NB4 (cell line): Measurements from ENCODE around the gene TGM3.

Source experiments
- DNase-seq: peaks from one replicate; pipeline ENCODE4 v3.0.0; 2010; ENCODE audit warnings: low read depth
- H3K4me3 ChIP-seq: one replicate; pipeline ENCODE4 v1.5.1; 2011; ENCODE audit warnings: mild to moderate bottlenecking, low read depth, low read length, moderate library complexity
- MYC ChIP-seq: IDR thresholded peaks from 2 replicates; pipeline ENCODE4 v1.6.1; 2011; ENCODE audit warnings: low read depth, low read length
- POLR2A ChIP-seq: IDR thresholded peaks from 2 replicates; pipeline ENCODE4 v1.6.1; 2011; ENCODE audit warnings: mild to moderate bottlenecking; ENCODE audit not compliant: insufficient read length; ENCODE audit errors: extremely low read depth
- TF ChIP-seq, protein P1 (sequence below): IDR thresholded peaks from one replicate; pipeline ENCODE4 v1.5.1; 2012; ENCODE audit warnings: low read depth, low read length
- TF ChIP-seq, protein P2 (sequence below): IDR thresholded peaks from 2 replicates; pipeline ENCODE4 v1.6.1; 2011; ENCODE audit warnings: low read depth, low read length

Gene TGM3

DNA sequence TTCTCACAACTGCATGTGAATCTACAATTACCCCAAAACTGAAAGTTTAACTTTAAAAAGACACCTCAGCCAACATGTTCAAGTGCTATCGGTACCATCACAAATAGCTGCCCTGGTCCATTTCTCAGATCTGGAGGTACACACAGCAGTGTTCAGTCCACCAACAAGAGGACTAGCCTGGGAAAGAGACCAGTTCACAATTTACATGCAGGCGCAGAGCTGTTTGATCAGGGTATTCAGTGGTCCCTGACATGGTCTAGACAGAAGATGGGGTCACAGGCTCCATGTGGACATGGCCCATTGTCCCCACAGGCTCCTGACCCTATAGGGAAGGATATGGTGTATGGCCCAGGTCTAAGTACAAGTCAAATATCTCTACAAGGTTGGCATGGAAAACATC lies 69.3 kb downstream of the TGM3 start:
- TF ChIP-seq POLR2A (no peak), MYC (no peak)
- TF ChIP-seq, protein P1, sequence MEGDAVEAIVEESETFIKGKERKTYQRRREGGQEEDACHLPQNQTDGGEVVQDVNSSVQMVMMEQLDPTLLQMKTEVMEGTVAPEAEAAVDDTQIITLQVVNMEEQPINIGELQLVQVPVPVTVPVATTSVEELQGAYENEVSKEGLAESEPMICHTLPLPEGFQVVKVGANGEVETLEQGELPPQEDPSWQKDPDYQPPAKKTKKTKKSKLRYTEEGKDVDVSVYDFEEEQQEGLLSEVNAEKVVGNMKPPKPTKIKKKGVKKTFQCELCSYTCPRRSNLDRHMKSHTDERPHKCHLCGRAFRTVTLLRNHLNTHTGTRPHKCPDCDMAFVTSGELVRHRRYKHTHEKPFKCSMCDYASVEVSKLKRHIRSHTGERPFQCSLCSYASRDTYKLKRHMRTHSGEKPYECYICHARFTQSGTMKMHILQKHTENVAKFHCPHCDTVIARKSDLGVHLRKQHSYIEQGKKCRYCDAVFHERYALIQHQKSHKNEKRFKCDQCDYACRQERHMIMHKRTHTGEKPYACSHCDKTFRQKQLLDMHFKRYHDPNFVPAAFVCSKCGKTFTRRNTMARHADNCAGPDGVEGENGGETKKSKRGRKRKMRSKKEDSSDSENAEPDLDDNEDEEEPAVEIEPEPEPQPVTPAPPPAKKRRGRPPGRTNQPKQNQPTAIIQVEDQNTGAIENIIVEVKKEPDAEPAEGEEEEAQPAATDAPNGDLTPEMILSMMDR: no peak
- TF ChIP-seq, protein P2, sequence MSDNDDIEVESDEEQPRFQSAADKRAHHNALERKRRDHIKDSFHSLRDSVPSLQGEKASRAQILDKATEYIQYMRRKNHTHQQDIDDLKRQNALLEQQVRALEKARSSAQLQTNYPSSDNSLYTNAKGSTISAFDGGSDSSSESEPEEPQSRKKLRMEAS: no peak
- no peak for DNase-seq
- H3K4me3 ChIP-seq: no peak overlapping the region

DNA sequence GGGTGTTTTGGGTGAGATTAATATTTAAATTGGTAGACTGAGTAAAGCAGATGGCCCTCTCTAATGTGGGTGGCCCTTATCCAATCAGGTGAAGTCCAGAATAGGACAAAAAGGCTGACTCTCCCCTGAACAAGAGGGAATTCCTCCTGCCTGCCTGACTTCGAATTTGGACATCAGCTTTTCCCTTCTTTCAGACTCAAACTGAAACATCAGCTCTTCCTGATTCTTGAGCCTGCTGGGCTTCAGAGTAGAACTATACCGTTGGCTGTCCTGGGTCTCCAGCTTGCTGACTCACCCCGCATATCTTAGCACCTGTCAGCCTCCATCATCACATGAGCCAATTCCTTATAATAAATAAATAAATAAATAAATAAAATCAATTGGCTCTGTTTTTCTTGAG lies 69.9 kb downstream of the TGM3 start:
- no peak for TF ChIP-seq POLR2A
- TF ChIP-seq, protein P2: no peak
- no peak for TF ChIP-seq MYC
- TF ChIP-seq, protein P1: no peak
- H3K4me3 ChIP-seq: no peak overlapping the region
- DNase-seq: no peak

DNA sequence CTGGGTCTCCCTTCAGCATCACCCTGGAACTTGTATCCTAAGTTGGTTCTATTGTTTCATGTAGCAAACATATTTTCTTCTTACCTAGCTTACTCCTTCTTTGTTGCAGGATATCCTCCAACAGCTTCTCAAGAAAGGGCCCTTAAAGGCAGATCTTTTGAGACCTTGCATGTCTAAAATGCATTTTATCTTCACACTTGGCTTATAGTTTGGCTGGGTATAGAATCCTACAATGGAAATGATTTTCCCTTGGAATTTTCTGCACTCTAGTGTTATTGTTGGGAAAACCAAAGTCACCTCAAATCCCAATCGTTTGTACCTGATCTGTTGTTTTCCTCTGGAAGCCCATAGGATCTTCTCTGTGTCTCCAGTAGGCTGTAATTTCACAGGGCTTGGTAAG lies 72.8 kb downstream of the TGM3 start:
- TF ChIP-seq MYC (no peak), POLR2A (no peak)
- TF ChIP-seq, protein P2: no peak
- TF ChIP-seq, protein P1: no peak

GRCh38 chr20:2373098-2373497 lies 77.3 kb downstream of the TGM3 start:
- no peak overlapping the region for H3K4me3 ChIP-seq
- no peak for DNase-seq
- TF ChIP-seq POLR2A: no peak
- no peak for TF ChIP-seq MYC
- TF ChIP-seq, protein P1: no peak
- TF ChIP-seq, protein P2: no peak

More for the DNA sequence above, 72.8 kb downstream of the TGM3 start:
- no peak for DNase-seq
- H3K4me3 ChIP-seq: no peak overlapping the region

DNA sequence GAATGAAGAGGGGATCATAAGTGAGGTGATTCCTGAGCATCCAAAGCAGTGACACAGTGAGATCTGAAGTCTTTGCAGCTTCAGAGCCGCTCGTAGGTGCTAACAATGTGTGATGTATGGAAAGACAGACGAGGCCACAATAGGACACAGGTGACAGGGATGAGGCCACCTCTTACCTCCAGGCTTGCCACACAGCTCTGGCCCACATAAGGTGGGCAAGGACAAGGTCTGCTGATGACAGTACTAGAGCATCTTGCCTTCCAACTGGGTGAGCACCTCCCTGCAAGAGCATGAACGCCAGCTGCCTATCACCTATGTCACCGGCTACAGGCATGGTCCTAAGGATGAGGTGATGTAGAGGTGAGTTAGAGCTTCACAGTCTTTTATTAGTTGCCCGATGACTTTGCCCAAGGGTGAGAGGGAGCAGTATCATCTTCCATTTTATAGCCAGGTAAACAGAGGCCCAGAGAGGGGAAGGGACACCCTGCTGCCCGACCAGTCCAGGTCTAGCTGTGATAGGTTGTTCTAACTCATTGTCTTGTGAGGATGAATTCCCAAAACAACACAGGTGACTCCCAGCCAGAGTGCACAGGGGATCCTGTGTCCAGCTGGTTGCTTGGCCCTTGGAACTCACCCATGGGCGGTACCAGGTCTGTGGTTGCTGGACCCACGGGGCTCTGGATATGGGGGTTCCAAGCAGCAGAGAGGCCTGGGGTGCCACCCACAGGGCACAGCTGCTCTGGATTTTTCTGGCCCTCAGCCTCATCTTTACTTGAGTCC lies 78.7 kb downstream of the TGM3 start:
- no peak overlapping the region for H3K4me3 ChIP-seq
- TF ChIP-seq, protein P1: no peak
- TF ChIP-seq, protein P2: no peak
- TF ChIP-seq POLR2A (no peak), MYC (no peak)

More for the DNA sequence above, 78.7 kb downstream of the TGM3 start:
- no peak for DNase-seq
